WI38 (cell line): ENCODE results near the gene DDI2.

Experiments
- H3K4me3 ChIP-seq: 2 replicates; pipeline ENCODE4 v1.5.1; 2011; ENCODE audit warnings: low read depth, mild to moderate bottlenecking, control low read depth, low read length
- TF ChIP-seq, protein P1 (sequence below): IDR thresholded peaks from 2 replicates; pipeline ENCODE4 v1.5.1; 2012; ENCODE audit warnings: low read depth, mild to moderate bottlenecking, control low read depth, low read length

The DDI2 gene

DNA sequence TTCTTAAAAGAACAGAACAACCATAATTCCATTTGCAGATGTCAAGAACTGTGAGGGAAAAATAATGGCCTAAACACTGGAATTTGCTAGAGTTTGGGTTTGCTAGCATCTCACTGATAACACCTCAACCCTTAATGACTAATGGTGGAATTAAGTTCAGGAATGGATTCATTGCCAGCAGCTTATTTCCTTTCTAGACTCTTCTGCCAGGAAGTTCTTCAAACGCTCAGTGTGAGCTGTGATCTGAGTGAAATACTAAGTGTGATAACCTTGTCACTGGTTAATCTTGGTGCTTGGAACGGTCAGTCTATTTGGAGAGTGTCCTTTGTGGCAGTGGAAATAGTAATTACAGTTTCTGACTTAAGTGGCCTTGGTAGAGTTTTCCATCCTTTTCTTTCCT, 45.2 kb downstream of the DDI2 start:
- no peak overlapping the region for H3K4me3 ChIP-seq
- TF ChIP-seq, protein P1, sequence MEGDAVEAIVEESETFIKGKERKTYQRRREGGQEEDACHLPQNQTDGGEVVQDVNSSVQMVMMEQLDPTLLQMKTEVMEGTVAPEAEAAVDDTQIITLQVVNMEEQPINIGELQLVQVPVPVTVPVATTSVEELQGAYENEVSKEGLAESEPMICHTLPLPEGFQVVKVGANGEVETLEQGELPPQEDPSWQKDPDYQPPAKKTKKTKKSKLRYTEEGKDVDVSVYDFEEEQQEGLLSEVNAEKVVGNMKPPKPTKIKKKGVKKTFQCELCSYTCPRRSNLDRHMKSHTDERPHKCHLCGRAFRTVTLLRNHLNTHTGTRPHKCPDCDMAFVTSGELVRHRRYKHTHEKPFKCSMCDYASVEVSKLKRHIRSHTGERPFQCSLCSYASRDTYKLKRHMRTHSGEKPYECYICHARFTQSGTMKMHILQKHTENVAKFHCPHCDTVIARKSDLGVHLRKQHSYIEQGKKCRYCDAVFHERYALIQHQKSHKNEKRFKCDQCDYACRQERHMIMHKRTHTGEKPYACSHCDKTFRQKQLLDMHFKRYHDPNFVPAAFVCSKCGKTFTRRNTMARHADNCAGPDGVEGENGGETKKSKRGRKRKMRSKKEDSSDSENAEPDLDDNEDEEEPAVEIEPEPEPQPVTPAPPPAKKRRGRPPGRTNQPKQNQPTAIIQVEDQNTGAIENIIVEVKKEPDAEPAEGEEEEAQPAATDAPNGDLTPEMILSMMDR = no peak

DNA sequence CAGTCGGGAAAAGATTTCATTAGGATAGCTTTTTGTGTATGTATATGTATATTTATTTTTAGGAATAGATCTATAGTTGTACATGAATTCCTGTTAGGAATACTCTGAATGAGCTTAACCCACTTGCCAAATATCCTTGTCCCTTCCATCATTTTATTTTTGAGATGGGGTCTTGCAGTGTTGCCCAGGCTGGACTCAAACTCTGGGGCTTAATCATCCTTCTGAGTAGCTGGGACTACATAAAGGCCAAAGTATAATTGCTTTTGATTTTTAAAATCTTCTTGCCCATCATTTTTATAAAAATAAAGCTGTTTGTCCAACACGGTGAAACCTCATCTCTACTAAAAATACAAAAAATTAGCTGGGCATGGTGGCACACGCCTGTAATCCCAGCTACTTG, 46.7 kb downstream of the DDI2 start:
- no peak overlapping the region for H3K4me3 ChIP-seq
- TF ChIP-seq, protein P1 = no peak

DNA sequence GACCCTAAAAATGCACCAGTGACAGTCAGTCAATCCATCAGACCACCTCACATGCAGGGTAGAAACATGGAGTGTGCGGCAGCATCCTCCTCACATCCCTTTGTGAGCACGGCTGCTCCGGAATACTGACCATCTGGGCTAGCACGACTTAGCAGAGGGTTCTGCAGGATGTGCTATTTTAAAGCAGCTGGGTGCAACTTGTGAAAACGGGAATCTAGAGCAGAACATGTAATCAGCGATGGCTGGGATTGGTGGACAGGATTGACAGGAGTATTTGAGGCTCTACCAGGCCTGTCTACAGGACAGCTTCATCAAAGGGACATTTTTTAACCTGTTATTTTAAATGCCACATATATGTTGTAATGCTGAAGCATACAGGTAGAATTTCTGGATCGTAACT, 50.1 kb downstream of the DDI2 start:
- TF ChIP-seq, protein P1 = no peak
- H3K4me3 ChIP-seq = no peak overlapping the region

DNA sequence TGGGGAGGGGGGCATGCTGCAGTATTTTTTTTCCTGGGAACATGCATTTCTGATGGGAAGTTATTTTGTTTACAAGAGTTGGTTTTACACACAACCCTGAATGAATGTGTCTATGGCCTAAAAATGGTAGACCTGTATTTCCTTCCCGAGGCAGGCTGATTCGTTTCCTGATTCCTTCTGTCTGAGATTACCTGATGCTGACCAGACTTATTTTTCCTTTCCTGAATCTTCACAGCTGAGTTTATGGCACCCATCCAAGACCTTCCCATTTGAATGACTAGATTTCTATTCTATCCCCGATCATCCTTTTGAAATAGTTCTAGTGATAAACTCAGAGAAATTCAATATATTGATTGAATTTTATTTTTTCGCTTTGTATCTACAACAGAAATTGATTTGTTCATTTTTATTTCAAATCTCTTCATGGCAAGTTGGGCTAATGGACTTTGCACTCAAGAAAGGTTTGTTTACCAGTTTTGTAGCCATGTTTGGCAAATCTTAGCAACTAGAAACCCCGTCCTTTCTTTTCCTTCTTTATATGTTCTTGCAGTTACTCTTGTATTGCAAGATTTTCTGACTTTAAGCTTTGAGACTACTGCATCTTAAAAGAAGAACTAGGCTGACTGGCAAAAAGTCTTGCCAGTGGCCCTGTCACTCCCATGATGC, 51.0 kb downstream of the DDI2 start:
- TF ChIP-seq, protein P1 = no peak
- no peak overlapping the region for H3K4me3 ChIP-seq

DNA sequence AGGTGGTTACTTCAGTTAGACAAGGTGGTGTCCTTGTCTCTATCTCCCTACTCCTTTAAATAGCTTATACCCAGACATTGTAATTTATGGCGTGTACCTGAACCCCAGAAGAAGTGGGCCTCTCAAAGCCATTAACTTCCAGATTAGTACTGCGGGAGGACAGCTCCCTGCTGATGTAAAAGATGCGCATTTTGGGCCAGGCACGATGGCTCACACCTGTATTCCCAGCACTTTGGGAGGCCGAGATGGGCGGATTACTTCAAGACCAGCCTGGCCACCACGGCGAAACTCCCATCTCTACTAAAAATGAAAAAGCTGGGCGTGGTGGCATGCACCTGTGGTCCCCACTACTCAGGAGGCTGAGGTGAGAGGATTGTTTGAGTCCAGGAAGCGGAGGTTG, 51.8 kb downstream of the DDI2 start:
- TF ChIP-seq, protein P1 = no peak
- no peak overlapping the region for H3K4me3 ChIP-seq

DNA sequence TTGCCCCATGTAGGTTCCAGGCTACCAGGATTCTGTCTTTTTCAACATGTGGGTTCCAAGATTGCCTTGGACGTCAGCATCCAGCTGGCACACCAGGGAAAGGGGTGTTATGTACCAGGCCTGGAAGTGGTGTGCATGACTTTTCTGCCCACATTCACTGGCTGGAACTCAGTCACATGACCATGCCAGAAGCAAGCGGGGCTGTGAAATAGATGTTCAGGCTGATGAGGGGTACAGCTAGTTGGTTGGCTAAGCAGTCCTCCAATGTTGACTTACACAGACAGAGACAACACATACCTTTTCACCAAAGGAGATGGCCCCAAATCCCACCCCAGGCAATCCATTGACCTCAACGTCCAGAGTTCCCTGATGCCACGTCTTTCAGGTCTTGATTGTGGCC, 52.6 kb downstream of the DDI2 start:
- TF ChIP-seq, protein P1 = no peak
- H3K4me3 ChIP-seq = no peak overlapping the region

DNA sequence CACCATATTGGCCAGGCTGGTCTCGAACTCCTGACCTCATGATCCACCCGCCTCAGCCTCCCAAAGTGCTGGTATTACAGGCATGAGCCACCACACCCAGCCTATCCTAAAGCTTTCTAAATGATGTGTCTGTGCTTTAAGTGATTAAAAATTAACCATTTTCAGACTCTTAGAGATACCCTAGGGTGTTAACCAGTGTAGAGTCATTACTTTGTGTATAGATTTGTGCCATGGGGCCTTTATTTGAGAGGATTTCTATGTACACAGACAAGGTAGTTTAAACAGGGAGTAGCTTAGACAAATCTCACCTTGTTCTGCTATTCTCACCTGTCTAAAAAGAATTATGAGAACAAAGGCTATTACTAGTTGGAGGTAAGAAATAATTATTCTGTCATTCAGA, 54.2 kb downstream of the DDI2 start:
- H3K4me3 ChIP-seq = no peak overlapping the region
- TF ChIP-seq, protein P1 = no peak
